MM.1S (cell line): ENCODE measurements around the gene FMN1.

Experiments
- DNase-seq: peaks from one replicate; pipeline ENCODE4 v3.0.0-alpha.2; 2015
- H2AFZ ChIP-seq: fragments of 300-600 bp; sonication (generic); 2 replicates; pipeline ENCODE4 v1.6.0; 2016; ENCODE audit warnings: antibody characterized with exemption, low read length
- H3F3A ChIP-seq: fragments of 300-600 bp; sonication (generic); 2 replicates; pipeline ENCODE4 v1.6.1; 2016; ENCODE audit warnings: mild to moderate bottlenecking, antibody characterized with exemption, low read length, moderate library complexity, mixed read lengths; ENCODE audit not compliant: insufficient read depth
- H3K27ac ChIP-seq: fragments of 300-600 bp; sonication (generic); 2 replicates; pipeline ENCODE4 v1.5.1; 2016; ENCODE audit warnings: mild to moderate bottlenecking, low read length
- H3K27me3 ChIP-seq: fragments of 300-600 bp; sonication (generic); replicated peaks from 2 replicates; pipeline ENCODE4 v1.6.0; 2016; ENCODE audit warnings: low read length; ENCODE audit not compliant: insufficient read depth
- H3K36me3 ChIP-seq: fragments of 300-600 bp; sonication (generic); replicated peaks from 2 replicates; pipeline ENCODE4 v1.6.1; 2016; ENCODE audit warnings: mild to moderate bottlenecking, low read length, mixed read lengths; ENCODE audit not compliant: insufficient read depth
- H3K4me1 ChIP-seq: fragments of 300-600 bp; sonication (generic); 2 replicates; pipeline ENCODE4 v1.6.1; 2016; ENCODE audit warnings: low read length, mixed read lengths
- H3K4me2 ChIP-seq: fragments of 300-600 bp; sonication (generic); 2 replicates; pipeline ENCODE4 v1.6.0; 2016; ENCODE audit warnings: low read depth, low read length
- H3K4me3 ChIP-seq: fragments of 300-600 bp; sonication (generic); 2 replicates; pipeline ENCODE4 v1.5.1; 2016; ENCODE audit warnings: low read length, mixed read lengths
- H3K79me2 ChIP-seq: fragments of 300-600 bp; sonication (generic); 2 replicates; pipeline ENCODE4 v1.6.1; 2016; ENCODE audit warnings: mixed run types, low read length, mixed read lengths
- H3K9ac ChIP-seq: fragments of 300-600 bp; sonication (generic); 2 replicates; pipeline ENCODE4 v1.6.1; 2016; ENCODE audit warnings: low read length, mixed read lengths
- H3K9me2 ChIP-seq: fragments of 300-600 bp; sonication (generic); replicated peaks from 2 replicates; pipeline ENCODE4 v1.6.1; 2016; ENCODE audit warnings: mild to moderate bottlenecking, low read length, mixed read lengths; ENCODE audit not compliant: insufficient read depth
- H3K9me3 ChIP-seq: fragments of 300-600 bp; sonication (generic); replicated peaks from 2 replicates; pipeline ENCODE4 v1.6.1; 2016; ENCODE audit warnings: mild to moderate bottlenecking, low read length, mixed read lengths; ENCODE audit not compliant: insufficient read depth
- H4K20me1 ChIP-seq: fragments of 300-600 bp; sonication (generic); 2 replicates; pipeline ENCODE4 v1.6.1; 2016; ENCODE audit warnings: mild to moderate bottlenecking, low read length, moderate library complexity, mixed read lengths; ENCODE audit not compliant: insufficient read depth
- EZH2 ChIP-seq: fragments of 300-600 bp; sonication (generic); optimal IDR thresholded peaks from 2 replicates; pipeline ENCODE3; 2017; ENCODE audit warnings: low read depth, mild to moderate bottlenecking, antibody characterized with exemption, low read length, mixed read lengths
- EZH2phosphoT487 ChIP-seq: fragments of 300-600 bp; sonication (generic); IDR thresholded peaks from 2 replicates; pipeline ENCODE4 v1.6.1; 2018; ENCODE audit warnings: antibody characterized with exemption, low read length
- TF ChIP-seq, protein P1 (sequence below): fragments of 300-600 bp; sonication (generic); IDR thresholded peaks from 2 replicates; pipeline ENCODE4 v1.5.1; 2016; ENCODE audit warnings: antibody characterized with exemption, low read length, mixed read lengths

The FMN1 gene

DNA sequence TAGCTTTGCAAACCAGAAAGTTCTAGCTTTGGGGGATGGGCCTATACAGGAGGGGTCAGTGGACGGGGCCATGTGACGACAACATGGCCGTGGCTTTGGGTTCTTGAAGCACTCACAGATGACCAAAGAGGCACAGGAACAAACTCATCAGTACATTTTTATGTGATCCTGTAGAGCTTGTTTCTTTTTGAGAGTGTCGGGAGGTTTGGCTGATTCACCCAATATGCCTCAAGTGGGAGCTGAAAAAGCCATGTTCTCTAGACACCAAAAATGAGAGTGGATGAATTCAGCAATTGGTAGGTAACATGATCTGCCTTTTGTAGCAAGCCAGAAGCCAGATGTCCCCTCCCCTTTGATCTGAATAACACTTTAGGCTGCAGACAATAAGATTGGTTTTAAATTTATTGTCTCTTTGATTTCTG, 446.6 kb downstream of the FMN1 start:
- H3K9me2 ChIP-seq: no peaks in the 10 kb centered on the region
- no peaks in the 10 kb centered on the region for H3K27me3 ChIP-seq
- no peaks in the 10 kb centered on the region for H3K9me3 ChIP-seq
- TF ChIP-seq EZH2 (no peak), EZH2phosphoT487 (no peak)
- TF ChIP-seq, protein P1, sequence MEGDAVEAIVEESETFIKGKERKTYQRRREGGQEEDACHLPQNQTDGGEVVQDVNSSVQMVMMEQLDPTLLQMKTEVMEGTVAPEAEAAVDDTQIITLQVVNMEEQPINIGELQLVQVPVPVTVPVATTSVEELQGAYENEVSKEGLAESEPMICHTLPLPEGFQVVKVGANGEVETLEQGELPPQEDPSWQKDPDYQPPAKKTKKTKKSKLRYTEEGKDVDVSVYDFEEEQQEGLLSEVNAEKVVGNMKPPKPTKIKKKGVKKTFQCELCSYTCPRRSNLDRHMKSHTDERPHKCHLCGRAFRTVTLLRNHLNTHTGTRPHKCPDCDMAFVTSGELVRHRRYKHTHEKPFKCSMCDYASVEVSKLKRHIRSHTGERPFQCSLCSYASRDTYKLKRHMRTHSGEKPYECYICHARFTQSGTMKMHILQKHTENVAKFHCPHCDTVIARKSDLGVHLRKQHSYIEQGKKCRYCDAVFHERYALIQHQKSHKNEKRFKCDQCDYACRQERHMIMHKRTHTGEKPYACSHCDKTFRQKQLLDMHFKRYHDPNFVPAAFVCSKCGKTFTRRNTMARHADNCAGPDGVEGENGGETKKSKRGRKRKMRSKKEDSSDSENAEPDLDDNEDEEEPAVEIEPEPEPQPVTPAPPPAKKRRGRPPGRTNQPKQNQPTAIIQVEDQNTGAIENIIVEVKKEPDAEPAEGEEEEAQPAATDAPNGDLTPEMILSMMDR: no peak
- no peak overlapping the region for H3K27ac ChIP-seq
- no peak overlapping the region for H3K9ac ChIP-seq
- H4K20me1 ChIP-seq: no peaks in the 10 kb centered on the region
- no peak for DNase-seq
- no peak overlapping the region for H3K4me3 ChIP-seq
- H3K4me2 ChIP-seq: no peak overlapping the region
- no peaks in the 10 kb centered on the region for H3F3A ChIP-seq
- H2AFZ ChIP-seq: no peak overlapping the region
- H3K36me3 ChIP-seq: no peaks in the 10 kb centered on the region
- H3K4me1 ChIP-seq: no peaks in the 10 kb centered on the region
- H3K79me2 ChIP-seq: no peaks in the 10 kb centered on the region

DNA sequence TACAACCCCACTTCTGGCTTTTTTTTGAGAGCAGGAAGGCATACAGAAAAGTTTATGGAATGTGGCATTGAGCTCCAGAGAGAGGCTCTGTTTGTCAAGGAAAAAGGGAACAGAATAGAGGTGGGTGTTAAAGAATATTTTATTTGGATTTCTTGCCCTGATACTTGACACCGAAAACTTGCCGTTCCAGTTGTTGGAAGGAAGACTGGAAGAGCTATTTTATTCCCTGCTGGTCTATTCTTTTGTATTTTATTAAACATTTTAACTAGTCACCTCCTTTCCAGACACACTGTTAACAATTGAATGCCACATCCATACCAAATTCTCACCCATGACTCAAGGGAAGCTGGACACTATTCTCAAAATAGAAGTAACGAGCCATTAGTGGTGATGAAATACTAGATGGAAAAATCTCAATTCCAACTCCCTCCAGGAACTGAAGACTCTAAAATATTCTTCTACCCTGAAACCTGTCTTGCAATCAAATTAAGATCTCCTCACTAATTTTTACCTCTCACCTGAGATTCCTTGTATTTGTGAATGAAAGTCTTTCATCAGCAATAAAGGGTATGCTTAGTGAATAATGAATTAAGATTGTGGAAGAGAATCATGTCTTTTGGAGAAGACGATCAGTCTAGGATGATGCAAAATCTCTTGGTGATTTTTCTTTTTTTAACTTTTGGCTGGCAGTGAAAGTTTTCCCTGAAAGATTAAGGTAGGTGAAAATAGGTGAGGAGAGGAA, 448.2 kb downstream of the FMN1 start:
- H3K9ac ChIP-seq: no peak overlapping the region
- no peaks in the 10 kb centered on the region for H3F3A ChIP-seq
- H3K4me2 ChIP-seq: no peak overlapping the region
- TF ChIP-seq, protein P1: no peak
- TF ChIP-seq EZH2phosphoT487: no peak
- TF ChIP-seq EZH2: no peak
- no peaks in the 10 kb centered on the region for H3K36me3 ChIP-seq
- no peak for DNase-seq
- H3K27ac ChIP-seq: no peak overlapping the region
- no peaks in the 10 kb centered on the region for H3K79me2 ChIP-seq
- no peaks in the 10 kb centered on the region for H3K9me3 ChIP-seq
- no peaks in the 10 kb centered on the region for H4K20me1 ChIP-seq
- no peak overlapping the region for H2AFZ ChIP-seq
- H3K4me3 ChIP-seq: no peak overlapping the region
- H3K9me2 ChIP-seq: no peaks in the 10 kb centered on the region
- H3K4me1 ChIP-seq: no peaks in the 10 kb centered on the region
- no peaks in the 10 kb centered on the region for H3K27me3 ChIP-seq

DNA sequence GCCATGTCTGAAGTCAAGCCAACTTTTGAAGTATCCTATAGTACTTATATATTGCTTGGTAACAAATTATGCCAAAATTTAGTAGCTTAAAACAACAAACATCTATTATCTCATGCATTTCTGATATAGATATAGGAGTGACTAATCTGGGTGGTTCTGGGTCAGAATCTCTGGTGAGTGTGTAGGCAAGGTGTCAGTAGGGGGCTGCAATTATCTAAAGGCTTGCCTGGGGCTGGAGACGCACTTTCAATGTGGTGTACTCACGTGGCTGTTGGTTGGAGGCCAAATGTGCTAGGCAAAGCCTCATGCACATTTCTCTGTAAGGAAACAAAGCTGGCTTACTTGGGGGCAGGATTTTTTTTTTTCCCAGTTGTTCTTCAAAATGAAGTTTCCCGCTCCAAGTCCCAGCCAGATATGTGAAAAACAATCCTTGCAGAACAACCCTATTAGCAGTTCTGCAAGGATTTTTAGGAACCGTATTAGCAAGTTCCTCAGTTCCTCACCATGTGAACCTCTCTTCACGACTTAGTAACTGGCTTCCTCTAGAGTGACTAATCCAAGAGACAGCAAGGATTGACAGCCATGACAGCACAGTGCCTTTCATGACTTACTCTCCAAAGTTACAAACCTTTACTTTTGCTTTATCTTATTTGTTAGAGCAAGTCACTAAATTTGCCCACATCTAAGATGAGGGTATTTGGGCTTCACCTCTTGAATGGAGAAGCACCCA, 450.9 kb downstream of the FMN1 start:
- Histone ChIP-seq H2AFZ (no peak overlapping the region), H3K4me1 (no peaks in the 10 kb centered on the region), H3K4me2 (no peak overlapping the region), H4K20me1 (no peaks in the 10 kb centered on the region), H3K27ac (no peak overlapping the region), H3K9me3 (no peaks in the 10 kb centered on the region), H3K4me3 (no peak overlapping the region), H3F3A (no peaks in the 10 kb centered on the region), H3K27me3 (no peaks in the 10 kb centered on the region), H3K36me3 (no peaks in the 10 kb centered on the region), H3K9me2 (no peaks in the 10 kb centered on the region), H3K79me2 (no peaks in the 10 kb centered on the region), H3K9ac (no peak overlapping the region)
- TF ChIP-seq EZH2 (no peak), EZH2phosphoT487 (no peak)
- TF ChIP-seq, protein P1: no peak
- no peak for DNase-seq
